Mammary epithelial cell (primary cell): ENCODE data around the gene IP6K3.

Experiments
- CTCF ChIP-seq, 2 donors: IDR thresholded peaks in 1 of 2; conservative IDR thresholded peaks in 1 of 2; 2 replicates each; pipeline ENCODE4 v1.5.1; 2011 to 2012; ENCODE audit warnings: inconsistent platforms in 2 of 2, low read length in 2 of 2, mild to moderate bottlenecking in 2 of 2, control low read depth in 1 of 2, low read depth in 1 of 2; ENCODE audit not compliant: insufficient read depth in 1 of 2; ENCODE audit errors: extremely low read depth in 1 of 2
- EZH2 ChIP-seq: IDR thresholded peaks from 2 replicates; pipeline ENCODE4 v1.6.1; 2012; ENCODE audit warnings: low read length, inconsistent platforms, borderline replicate concordance

GRCh38 chr6:33790379-33790778 lies 43.7 kb upstream of the IP6K3 start:
- TF ChIP-seq CTCF (conservative IDR thresholded peaks at IDR 0.05 in 1 of 2, IDR thresholded peaks at IDR 0.05 in 1 of 2; ENCODE audit: extremely low read depth in 1 of 2, insufficient read depth in 1 of 2, low read depth in 1 of 2, low read length in 2 of 2) (no peak), EZH2 (no peak)
